HG02981 (cell line): ENCODE results near the gene SLC25A21.

Source experiments
- ATAC-seq: cut with Tn5 transposase; IDR thresholded peaks from one replicate; pipeline ENCODE4 v1.9.1; 2021; ENCODE audit warnings: mild to moderate bottlenecking, moderate library complexity; ENCODE audit not compliant: unreplicated experiment

SLC25A21 gene

DNA sequence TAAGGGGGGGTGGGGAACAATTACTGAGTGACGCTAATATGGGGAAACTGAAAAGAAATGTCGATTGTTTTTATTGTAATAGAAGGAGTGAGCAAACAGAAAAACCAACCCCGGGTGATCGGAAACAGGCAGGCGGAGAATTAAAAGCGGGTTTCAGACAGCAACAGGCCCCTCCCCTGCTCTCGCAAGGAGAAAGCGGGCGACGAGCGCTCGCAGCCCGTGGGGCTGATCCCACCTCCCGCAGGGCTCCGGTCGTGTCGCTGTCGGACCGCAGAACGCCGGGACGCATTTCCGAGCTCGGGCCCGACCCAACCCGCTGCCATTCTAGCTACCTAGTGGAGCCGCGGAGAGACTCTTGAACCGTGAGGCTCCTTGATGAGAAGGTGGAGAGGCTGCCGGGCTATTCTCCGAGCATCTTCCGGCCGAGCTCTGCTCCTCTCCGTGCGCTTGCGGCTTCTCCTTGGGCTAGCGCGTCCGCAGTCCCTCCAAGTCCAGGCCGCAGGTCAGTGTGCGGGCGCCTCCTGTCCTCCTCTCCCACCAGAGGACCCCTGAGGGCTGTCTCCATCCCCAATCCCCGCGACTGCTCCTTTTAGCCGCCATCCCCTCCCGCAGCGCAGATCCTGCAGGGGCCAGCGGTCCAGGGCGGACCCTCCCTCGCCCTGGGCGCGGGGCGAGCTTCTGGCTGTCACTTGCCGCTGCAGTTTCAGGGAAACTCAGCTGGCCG lies 514.8 kb downstream of the SLC25A21 start:
- ATAC-seq: no peak

DNA sequence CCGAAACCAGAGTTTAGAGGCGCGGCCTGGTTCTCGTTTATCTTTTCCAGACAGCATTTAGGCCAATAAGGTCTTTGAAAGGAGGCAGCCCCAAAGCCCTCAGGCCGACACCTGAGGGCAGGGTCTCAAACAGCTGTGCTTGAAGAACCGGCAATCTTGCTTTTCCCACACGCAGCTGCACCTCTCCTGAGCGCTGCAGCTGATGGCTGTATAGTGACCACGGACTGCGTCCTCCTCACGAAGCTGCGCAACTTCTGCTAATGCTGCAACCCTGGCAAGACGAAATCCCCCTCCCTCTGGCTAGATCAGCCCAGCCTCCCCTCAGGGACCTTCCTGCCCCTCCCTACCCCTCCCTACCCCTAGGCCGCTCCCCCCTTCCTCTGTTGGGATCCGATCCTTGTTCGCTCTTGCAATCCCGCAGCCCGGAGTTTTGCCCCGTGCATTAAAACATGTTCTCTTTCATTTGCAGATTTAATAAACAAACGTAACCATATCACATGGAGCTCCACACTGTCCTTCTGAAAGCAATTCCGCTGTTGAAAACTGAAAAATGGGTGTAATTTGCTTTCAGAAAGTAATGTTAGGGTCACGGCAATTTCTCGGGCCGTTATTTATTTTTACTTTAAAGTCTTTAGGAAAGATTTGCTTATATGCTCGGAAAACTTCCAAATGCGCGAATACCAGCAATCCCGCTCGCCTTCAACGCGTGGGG lies 515.6 kb downstream of the SLC25A21 start:
- ATAC-seq: no peak

DNA sequence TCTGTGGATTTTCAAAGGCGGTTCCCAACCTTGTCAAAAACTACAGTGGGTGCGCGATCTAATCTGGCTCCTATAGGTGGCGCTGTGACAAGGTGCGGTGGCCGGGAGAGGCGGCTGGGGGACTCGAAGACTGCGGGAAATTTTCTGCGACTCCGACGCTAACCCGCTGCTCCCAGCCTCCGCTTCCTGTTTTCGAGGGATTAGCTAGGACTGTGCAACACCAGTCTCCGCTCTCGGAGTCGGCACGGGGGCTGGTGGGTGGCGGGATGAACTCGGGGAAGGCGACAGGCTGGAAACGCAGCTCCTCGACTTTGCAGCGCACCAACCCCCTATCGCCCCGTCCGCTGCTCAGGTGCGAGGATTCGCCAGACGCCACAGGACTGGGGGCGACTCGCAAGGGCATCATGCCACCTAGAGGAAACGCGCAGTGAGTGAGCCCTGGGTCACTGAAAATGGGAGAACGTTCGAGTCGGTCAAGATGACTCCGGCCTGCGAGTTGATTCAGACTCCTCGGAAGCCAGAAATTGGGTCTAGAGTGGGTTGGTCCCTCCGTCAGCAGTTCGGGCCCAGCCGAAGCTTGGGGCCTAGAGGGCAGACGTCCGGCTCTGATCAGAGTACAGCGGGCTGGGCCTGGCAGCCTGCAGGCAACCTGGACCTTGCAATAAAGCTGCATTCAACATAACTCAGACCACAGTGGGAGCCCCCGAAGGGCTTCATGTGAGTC lies 516.3 kb downstream of the SLC25A21 start:
- ATAC-seq: no peak

DNA sequence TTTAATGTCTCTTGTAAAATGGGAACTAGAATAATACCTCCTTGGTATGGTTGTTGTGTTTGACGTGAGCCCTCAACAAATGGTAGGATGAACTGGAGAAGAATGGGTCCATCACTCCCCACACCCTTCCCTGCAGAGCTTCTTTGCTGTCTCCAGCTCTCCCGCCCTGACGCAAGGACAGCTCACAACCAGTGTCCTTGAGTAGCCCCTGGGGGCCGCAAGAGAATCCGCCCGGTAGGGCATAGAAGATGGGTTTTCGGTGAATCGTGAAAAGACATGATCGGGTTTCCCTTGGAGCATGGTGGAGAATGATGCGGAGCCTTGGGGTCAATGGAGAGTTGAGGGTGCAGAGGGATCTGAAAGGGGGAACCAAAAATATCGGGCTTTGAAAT lies 516.8 kb downstream of the SLC25A21 start:
- no peak for ATAC-seq

DNA sequence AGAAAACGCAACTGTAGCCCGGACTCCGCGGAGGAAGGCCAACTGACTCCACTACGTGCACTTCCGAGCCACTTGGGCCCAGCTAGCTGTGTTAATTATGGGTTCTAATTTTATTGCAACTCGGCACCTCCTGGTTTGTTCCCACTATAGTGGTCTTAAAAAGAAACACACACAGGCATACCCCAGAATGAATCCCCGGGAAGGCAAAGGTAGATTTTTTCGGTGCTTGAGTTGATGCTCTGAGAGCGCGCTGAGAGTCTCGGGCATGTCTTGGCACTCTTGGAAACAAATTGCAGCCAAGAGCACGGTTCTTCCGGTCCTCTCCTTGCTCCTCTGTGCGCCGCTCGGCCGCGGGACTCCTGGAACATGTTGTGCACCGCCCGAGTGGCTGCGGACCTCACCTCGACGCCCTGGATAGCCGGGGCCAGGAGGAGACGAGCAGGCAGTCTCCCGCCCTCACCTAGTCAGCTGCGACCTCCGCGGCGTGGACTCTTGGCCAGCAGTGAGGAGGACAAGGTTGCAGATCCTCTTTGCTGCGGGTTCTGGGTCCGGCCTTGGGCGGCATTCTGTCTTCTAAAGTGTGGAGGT lies 517.5 kb downstream of the SLC25A21 start:
- ATAC-seq: no peak

DNA sequence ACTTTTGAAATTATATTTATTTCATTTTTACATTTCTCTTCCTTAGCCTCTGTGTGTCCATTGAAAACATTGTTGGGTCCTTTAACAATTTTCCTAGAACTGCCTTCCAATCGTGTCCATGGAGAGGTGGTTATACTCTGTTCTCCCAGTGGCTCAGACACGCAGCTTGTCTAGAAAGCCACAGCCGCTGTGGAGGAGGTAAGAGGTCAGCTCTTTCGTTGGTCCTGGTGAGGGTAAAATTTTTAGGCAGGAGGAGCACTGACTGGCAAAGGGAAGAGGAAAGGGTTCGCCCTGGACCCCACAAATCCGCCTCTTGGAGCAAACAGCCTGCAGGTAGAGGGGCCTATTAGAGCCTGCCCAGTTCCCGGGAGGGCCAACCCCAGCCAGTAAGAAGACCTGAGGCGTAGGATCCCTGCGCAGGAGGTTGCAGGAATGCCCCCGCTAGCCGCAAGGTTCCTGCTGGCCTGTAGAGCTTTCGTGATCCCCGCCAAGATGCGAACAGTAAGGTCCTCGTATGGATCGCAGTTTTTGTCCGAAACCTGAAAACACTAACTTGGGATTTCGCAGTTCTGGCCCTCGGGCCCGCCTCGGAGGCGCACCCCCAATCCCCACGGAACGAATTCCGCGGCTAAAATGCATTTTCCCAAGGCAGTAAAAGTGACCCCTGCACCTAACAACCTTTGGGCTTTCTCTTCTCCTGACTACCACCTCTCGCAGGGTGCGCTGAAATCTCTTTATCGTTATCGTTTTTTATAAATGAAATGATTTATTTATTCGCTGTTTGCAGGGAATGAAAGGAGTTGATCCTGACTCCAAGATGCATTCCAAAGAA lies 518.2 kb downstream of the SLC25A21 start:
- ATAC-seq: no peak

DNA sequence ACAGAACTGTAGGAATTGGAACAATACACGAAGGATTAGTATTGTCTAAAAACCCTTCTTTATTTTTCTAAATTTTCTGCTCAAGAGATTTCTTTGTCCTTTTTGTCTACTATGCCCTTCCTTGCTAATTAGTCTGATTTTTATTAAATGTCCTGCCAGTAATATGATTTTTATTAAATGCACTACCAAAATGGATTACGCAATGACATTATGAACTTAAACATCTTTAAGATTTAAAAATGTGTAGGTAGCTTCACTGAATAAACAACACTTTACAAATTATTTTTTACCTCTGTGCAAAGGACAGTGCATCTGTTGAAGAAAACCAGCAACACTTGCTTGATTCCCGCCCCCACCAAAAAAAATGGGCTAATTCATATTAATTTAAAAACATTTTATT lies 519.0 kb downstream of the SLC25A21 start:
- no peak for ATAC-seq

DNA sequence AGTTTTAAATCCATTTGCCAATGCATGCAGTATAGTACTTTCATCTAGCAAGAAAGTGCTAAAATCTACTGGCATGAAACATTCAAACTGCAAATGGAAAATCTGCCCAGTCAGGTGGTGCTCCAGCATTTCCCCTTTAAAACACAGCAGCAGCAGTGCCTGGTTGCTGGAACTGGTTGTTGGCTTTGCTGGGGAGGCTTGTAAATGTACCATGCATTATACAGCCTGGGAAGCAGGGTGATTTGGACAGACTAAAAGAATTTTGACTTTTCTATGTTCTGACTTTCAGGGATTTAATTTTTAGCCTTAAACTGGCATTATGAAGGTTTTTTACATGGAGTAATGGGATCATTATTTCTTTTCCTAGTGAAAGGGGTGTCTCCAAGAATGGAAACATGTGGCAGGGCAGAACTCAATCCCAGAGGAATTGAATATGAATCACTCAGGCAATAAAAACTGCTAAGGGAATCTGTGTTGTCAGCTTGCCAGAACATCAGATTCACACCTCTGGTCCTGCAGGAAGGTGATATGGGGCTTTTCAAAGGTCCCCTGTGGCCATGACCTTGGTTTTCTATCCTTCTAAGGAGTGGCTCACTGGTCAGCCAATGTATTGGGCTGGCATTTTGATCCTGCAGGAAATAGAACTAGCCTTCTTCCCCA lies 519.7 kb downstream of the SLC25A21 start:
- ATAC-seq: no peak

DNA sequence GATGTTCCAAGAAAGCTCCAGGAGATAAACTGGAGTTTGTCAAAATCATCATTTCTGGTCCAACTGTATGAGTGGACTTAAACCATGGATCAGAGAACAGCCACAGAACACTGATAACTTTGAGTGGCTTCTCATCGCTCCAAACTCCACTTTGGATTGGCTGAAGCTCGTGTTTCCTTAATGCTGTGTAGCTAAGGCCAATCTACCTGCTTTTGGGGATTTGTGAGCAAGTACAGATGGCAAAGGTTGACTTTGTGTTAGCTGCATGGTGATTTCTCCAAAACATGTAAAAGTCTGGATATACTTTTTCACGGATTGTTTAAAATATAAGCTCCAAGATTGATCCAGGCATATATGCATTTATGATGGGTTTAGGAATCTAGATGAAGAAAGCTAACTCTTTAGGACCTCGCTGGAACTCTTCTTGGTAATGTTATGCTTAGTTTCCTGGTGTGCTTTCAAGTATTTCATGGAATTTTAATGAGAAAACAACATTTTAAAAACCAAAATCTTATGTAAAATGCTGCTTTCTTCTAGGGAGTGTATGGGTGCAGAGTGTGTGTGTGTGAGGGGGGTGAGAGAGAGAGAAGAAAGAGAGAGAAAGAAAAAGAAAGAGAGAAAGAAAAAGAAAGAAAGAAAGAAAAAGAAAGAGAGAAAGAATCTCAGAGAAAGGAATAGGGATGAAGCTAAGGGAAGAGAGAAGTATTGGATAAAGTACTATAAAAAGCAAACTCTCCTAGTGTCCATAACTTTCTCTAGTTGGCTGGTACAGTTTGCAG lies 522.3 kb downstream of the SLC25A21 start:
- ATAC-seq: no peak

DNA sequence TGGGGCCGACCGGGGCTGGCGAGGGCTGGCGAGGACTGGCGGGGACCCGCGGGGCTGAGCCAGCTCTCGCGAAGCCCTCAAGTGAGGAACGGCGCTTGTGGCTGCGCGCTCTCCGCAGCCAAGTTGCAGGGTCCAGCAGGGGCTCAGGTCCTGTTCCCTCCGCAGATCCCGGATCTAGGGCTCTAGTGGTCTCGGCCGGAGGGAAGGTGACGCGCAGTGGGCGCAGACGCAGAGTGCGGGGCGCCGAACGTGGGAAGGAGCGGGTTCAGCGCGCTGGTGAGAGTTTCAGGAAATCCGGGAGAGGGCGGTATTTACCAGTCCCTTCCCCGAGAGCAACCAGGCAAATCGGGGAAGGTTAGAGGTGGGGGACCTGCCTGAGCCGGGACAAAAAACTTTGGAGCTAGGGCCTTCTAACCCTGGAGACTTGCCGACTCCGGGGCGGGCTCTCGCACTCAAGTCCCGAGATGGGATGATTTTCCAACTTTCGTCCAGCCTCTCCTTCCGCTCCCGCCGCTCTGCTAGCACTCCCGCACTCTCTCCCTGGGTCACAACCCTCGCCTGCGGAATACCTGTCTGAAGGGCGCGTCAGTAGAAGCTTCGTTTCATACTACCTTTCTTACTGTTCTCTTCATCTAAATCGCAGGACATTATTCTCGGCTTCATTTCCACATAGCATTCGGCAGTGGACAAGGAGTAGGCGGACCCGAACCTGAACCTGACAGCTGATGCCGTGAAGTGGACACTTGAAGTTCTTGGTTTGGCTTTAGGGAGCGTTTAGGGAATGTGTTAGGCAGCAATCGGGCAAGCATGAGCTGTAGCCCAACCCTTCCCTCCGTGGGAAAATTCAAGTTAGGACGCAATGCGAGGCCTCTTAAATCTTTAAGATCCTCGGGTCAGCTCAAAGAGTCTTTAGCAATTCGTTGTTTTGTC lies 524.3 kb downstream of the SLC25A21 start:
- no peak for ATAC-seq

DNA sequence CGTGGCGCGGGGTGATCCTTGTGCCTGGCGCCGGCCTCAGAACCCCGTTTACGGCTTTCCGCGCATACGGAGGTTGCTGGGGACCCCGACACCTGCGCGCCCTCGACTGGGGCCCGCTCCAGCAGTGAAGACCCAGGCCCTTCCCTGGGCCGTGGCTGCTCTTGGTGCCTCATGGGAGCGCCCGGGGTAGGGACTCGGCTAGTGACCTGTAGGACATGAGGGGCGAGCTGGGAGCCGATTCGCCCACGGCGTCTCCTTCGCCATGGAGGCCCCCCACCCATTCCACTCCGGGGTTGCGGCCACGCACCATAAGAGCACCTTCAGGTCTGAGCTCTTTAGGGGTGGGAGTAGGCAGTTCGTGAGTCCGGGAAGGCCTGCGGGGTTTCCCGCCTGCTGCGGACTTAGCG lies 525.0 kb downstream of the SLC25A21 start:
- no peak for ATAC-seq

DNA sequence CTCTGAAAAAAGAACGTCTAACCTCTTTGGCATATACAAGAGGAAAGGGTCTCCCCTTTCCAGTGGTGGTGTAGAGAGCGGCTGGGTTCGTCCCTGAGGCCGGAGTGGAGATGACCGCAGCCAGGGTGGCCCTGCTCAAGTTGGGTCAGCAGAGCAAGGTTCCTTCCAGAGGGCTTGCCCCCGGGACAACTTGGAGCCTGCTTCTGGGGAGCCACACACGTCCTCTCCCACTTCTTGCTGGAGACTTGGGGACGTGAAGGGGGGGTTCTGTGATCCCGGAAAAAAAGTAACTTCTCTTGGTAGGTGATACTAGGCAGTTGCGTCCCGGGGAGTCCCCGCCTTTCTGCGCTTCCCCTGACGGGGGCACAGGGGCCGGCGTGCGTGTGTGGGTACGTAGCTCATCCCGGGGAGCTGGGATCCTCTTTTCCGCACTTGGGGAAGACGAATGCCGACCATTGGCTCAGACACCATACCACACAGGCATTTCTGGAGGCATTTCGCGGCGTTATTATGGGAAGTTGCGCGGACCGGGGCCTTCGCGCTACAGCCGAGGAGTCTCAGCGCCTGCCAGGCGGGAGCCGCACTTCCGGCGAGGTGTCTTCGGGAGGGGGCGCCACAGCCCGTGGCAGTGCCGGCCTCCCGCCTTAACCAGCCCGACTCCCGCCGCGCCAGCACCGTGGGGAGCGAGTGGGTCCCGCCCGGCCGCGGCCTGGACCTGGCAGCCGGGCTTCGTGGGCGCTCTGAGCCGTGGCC lies 525.6 kb downstream of the SLC25A21 start:
- ATAC-seq: no peak

DNA sequence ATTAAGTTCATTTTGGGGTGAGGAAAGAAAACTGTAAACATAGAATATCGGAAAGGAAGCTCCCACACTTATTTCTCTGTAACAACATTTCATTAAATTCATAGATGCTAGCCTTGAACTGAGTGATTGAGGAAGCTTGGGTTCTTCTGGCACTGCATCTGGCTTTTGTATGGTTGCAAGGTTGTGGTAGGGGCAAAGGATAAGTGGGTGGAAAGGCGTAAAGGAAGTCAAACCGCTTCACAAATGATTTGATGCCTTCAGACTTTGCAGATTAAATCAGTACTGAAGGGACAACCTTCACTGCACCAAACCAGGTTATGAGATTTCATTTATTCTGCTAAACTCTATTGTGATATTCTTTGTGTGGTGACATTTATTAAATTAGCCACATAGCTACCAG lies 538.8 kb downstream of the SLC25A21 start:
- ATAC-seq: no peak
